GM23248 (cell line): ENCODE data around the gene VASP.

ENCODE experiments used
- EZH2 ChIP-seq: fragments of 200-600 bp; sonication (generic); IDR thresholded peaks from 2 replicates; pipeline ENCODE4 v1.6.1; 2018; ENCODE audit warnings: antibody characterized with exemption, mild to moderate bottlenecking; ENCODE audit not compliant: insufficient read depth, poor library complexity, severe bottlenecking
- EZH2phosphoT487 ChIP-seq: fragments of 200-600 bp; sonication (generic); IDR thresholded peaks from 2 replicates; pipeline ENCODE4 v1.6.1; 2018; ENCODE audit warnings: antibody characterized with exemption, moderate library complexity, mild to moderate bottlenecking, low read depth; ENCODE audit not compliant: insufficient read depth

DNA sequence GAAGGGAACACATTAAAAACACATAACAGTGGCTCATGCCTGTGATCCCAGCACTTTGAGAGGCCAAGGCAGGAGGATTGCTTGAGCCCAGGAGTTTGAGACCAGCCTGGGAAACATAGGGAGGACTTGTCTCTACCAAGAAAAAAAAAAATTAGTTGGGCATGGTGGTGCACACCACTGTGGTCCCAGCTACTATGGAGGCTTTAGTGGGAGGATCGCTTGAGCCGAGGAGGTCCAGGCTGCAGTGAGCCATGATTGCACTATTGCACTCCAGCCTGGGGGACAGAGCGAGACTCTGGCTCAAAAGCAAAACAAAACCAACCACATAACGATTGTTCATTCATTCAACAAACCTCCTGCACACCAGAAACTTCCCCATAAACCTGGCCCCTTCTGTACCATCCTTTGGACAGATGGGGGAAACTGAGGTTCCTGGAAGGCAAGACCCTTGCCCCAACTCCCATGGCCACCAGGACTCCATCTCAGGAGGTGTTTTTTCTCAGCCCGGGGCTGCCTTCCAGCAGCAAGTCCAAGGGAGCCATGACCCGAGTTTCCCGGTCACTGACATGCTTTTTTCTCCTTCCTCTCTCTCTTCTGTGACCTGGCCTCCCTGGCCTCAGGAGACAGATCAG is 35.2 kb upstream of the VASP start:
- TF ChIP-seq EZH2 (no peak), EZH2phosphoT487 (no peak)
